A673 (cell line): ENCODE measurements around the gene DLEC1.

Source experiments
- CTCF ChIP-seq: fragments of 300-800, 200-600 bp; sonication (generic); conservative IDR thresholded peaks from 2 replicates; pipeline ENCODE4 v1.5.1; 2017; ENCODE audit warnings: low read depth, mild to moderate bottlenecking, antibody characterized with exemption, low read length, moderate library complexity, mixed read lengths
- EZH2 ChIP-seq: fragments of 200-600 bp; sonication (generic); IDR thresholded peaks from 2 replicates; pipeline ENCODE4 v1.6.1; 2017; ENCODE audit warnings: borderline replicate concordance, low read depth, mild to moderate bottlenecking, mixed read lengths, antibody characterized with exemption, low read length; ENCODE audit not compliant: poor library complexity, severe bottlenecking

DNA sequence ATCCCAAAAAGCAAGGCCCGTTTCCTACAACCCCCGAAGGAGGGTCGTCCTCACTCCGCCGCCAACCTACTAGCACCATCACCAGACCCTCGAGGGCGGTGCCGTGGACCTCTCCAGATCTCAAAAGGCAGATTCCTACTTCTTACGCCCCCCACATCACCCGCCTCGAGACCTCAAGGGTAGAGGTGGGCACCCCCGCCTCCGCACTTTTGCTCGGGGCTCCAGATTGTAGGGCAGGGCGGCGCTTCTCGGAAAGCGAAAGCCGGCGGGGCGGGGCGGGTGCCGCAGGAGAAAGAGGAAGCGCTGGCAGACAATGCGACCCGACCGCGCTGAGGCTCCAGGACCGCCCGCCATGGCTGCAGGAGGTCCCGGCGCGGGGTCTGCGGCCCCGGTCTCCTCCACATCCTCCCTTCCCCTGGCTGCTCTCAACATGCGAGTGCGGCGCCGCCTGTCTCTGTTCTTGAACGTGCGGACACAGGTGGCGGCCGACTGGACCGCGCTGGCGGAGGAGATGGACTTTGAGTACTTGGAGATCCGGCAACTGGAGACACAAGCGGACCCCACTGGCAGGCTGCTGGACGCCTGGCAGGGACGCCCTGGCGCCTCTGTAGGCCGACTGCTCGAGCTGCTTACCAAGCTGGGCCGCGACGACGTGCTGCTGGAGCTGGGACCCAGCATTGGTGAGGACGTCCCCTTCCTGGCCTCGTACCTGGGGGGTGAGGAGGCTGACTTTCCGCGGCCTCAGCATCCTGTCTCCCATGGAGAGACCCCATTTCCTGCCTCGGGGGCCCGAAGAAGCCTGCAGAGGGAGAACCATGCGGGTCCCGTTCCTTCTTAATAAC, 99.6 kb downstream of the DLEC1 start, which contains the start of gene MYD88:
- no peak for TF ChIP-seq CTCF
- TF ChIP-seq EZH2 = no peak
